Stimulated activated naive B cell treated with anti-CD40 and anti-IgM and Interleukin-4, amounts not matched to agents 10 μg/mL and 1 μg/mL and 100 μg/mL, for 72 hours (primary cell): ENCODE results near the gene NLN.
"Not testable (repeated sequence)": the region's sequence is repeated elsewhere in the genome, so short reads cannot be mapped to it uniquely, and the experiment has no call there.

Experiments
- ATAC-seq, 2 donors: fragments of 150-1000 bp; cut with Tn5 transposase; replicated peaks; 2 replicates each; pipeline ENCODE4 v1.10.0; 2021; ENCODE audit warnings: moderate library complexity in 1 of 2
- DNase-seq: peaks from one replicate; pipeline ENCODE4 v3.0.0; 2021
- H3K27ac Mint-ChIP-seq: one replicate; pipeline ENCODE4 v1.8.0; 2022; ENCODE audit warnings: mild to moderate bottlenecking, mixed read lengths
- H3K27me3 Mint-ChIP-seq, 2 donors: one replicate each; pipeline ENCODE4 v1.8.0; 2022; ENCODE audit warnings: mixed read lengths in 2 of 2
- H3K36me3 Mint-ChIP-seq, 2 donors: one replicate each; pipeline ENCODE4 v1.8.0; 2022; ENCODE audit warnings: mixed read lengths in 2 of 2, mild to moderate bottlenecking in 1 of 2
- H3K4me1 Mint-ChIP-seq, 2 donors: one replicate each; pipeline ENCODE4 v1.8.0; 2022; ENCODE audit warnings: mixed read lengths in 2 of 2, mild to moderate bottlenecking in 1 of 2
- H3K4me3 Mint-ChIP-seq, 2 donors: one replicate each; pipeline ENCODE4 v1.8.0; 2022; ENCODE audit warnings: mild to moderate bottlenecking in 2 of 2, mixed read lengths in 2 of 2, moderate library complexity in 1 of 2
- H3K9me3 Mint-ChIP-seq, 2 donors: one replicate each; pipeline ENCODE4 v1.8.0; 2022; ENCODE audit warnings: mixed read lengths in 2 of 2, mild to moderate bottlenecking in 1 of 2

Gene NLN

DNA sequence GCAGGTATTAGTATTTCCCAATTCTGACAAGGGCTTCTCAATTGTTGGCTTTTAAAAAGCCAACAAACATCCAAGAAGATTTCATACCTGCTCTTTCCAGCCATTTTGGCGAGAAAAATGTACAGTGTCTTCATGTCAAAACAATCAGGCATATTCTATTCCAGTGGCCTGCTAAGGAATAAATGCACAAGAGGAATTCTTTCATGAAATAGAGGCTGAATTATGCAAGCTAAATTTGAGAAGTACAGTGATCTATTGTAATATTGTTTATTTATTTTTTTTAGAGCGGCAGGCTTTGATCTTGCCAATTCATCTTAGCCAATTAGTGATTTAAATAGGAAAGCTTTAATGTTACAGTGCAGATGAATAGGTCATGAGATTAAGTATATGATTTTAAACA is 49.3 kb downstream of the NLN start:
- peaks cover 3 to 4% of the 10 kb centered on the region in 2 donors for H3K9me3 Mint-ChIP-seq
- H3K4me1 Mint-ChIP-seq: peaks cover 0 to 7% of the 10 kb centered on the region in 2 donors
- H3K27me3 Mint-ChIP-seq: no peaks in the 10 kb centered on the region
- H3K4me3 Mint-ChIP-seq: no peak overlapping the region
- no peak for ATAC-seq
- H3K36me3 Mint-ChIP-seq: peaks cover 22 to 36% of the 10 kb centered on the region in 2 donors
- no peak overlapping the region for H3K27ac Mint-ChIP-seq
- DNase-seq: no peak

DNA sequence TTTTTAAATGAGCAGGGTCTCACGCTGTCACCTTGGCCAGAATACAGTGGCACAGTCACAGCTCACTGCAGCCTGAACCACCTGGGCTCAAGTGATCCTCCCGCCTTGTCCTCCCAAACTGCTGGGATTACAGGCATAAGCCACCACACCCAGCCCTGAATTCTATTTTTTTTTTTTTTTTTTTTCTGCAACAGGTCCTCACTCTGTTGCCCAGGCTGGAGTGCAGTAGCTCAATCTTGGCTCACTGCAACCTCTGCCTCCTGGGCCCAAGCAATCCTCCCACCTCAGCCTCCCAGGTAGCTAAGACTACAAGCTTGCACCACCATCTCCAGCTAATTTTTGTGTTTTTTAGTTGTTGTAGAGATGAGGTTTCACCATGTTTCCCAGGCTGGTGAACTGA is 51.0 kb downstream of the NLN start:
- H3K9me3 Mint-ChIP-seq, H3K4me1 Mint-ChIP-seq, DNase-seq, H3K27me3 Mint-ChIP-seq, H3K4me3 Mint-ChIP-seq, ATAC-seq, H3K27ac Mint-ChIP-seq: not testable (repeated sequence)
- peaks cover 9 to 20% of the 10 kb centered on the region in 2 donors for H3K36me3 Mint-ChIP-seq

DNA sequence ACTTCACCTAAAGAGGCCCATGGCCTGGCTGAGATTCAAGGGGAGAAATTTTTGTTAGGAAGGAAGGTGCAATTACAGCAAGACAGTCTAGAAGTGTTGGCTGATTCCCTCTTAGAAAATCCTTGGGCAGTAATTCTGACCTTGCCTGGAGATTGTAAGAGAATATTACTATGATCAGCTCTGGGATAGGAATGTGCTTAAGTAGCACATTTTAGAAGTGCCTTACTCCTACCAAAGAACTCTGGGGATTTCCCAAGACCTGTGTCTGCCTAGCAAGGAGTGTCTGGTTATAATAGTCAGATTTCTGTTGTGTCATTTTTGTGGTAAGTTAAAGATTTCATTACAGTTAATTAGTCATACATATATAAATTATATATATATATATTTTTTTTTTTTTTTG is 52.3 kb downstream of the NLN start:
- no peak overlapping the region for H3K4me3 Mint-ChIP-seq
- H3K36me3 Mint-ChIP-seq: peaks cover 13 to 22% of the 10 kb centered on the region in 2 donors
- H3K27ac Mint-ChIP-seq: no peak overlapping the region
- H3K9me3 Mint-ChIP-seq: no peaks in the 10 kb centered on the region
- DNase-seq: no peak
- ATAC-seq: peak; percentile 52 to 55
- H3K27me3 Mint-ChIP-seq: no peaks in the 10 kb centered on the region
- H3K4me1 Mint-ChIP-seq: peaks cover 3 to 8% of the 10 kb centered on the region in 2 donors

DNA sequence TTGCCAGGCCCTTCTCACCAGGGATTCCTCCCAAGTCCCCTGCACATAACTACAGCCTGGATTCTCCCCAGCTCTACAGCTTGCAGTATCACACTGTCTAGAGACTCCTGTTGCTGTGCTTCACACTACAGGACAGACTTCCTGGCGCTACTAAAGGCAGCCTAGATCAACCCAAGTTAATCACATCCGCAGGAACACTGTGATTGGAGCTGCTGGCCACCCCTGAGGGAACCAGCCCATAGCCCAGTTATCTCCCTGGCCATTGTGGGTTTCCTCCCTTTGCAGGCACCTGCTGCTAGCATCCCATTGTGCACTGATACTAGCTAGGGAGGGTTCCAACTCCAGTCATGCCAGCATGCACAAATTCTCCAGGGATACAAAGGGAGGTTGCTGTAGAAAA is 53.5 kb downstream of the NLN start:
- H3K9me3 Mint-ChIP-seq: no peaks in the 10 kb centered on the region
- H3K27ac Mint-ChIP-seq: no peak overlapping the region
- no peaks in the 10 kb centered on the region for H3K27me3 Mint-ChIP-seq
- peaks cover 20 to 30% of the 10 kb centered on the region in 2 donors for H3K36me3 Mint-ChIP-seq
- no peak overlapping the region for H3K4me3 Mint-ChIP-seq
- DNase-seq (no peak), ATAC-seq (no peak)
- peaks cover 3 to 13% of the 10 kb centered on the region in 2 donors for H3K4me1 Mint-ChIP-seq

DNA sequence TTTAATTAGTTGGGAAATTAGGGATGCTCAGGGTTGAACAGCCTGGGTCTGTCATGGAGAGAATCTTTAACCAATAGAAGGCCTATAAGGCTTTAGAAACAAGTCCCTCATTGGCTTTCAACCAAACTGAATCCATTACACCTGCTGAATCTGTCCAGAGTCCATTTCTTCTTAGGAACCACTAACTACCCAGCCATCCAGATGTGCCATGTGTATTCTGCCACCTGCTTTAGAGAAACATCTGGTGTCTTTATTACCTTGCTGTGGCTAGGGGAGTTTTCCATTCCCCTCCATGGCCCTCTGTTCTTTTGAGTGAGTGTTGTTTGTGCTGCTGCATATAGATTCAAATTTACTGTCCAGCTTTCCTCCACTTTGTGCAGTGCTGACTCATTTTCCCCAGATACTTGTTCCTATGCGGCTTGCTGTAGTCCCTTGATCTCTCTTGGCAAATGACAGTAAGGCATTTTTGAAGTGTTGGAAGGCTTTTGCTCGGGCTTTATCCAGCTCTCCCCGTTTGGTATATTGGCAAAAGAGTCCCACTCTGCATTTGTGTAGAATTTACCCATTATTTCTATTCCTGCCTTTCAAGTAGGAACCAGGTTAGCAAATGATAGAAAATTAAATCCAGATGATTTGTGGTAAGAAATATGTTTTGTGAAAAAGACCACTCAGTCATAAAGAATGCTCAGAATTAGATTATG is 54.6 kb downstream of the NLN start:
- Mint-ChIP-seq H3K36me3 (peaks cover 27 to 37% of the 10 kb centered on the region in 2 donors), H3K27ac (no peak overlapping the region), H3K4me1 (peaks cover 3 to 13% of the 10 kb centered on the region in 2 donors), H3K4me3 (no peak overlapping the region), H3K9me3 (no peaks in the 10 kb centered on the region), H3K27me3 (no peaks in the 10 kb centered on the region)
- DNase-seq: no peak
- no peak for ATAC-seq

DNA sequence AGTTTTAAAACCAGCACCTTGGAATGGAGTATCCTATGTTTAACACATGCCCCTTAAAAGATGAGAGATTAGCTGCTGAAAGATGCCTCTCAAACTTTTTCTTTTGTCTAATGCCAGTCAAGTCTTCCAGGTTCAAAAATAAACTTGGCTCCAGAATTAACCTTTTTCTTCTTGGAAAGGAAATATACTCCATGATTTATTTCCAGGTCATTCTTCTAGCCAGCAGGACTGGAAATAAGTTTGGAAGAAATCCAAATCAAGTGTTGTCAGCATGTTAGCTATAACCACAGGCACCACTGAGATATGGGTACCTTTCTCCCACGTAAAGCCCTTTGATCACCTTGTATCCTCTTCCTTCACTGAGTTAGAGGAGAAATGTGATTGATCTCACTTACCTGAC is 56.1 kb downstream of the NLN start:
- H3K27ac Mint-ChIP-seq: no peak overlapping the region
- H3K4me1 Mint-ChIP-seq: peaks cover 3 to 13% of the 10 kb centered on the region in 2 donors
- no peak for ATAC-seq
- H3K9me3 Mint-ChIP-seq: no peaks in the 10 kb centered on the region
- H3K36me3 Mint-ChIP-seq: peaks cover 40 to 50% of the 10 kb centered on the region in 2 donors
- H3K4me3 Mint-ChIP-seq: no peak overlapping the region
- no peaks in the 10 kb centered on the region for H3K27me3 Mint-ChIP-seq
- DNase-seq: no peak

DNA sequence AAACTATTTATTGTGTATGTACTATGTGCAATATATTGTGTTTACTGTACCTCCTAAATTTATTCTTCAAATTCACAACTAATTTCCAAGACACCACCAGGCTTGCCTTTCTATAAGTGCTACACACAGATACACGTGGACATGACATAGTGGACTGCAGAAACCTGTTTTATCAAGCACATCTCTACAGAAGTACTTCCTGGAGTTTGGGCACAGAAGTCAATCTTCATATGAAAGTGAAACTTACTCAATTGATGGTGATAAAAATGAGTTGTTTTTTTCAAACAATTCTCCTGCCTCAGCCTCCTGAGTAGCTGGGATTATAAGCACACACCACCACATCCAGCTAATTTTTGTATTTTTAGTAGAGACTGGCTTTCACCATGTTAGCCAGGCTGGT is 57.6 kb downstream of the NLN start:
- ATAC-seq: no peak
- no peaks in the 10 kb centered on the region for H3K9me3 Mint-ChIP-seq
- no peaks in the 10 kb centered on the region for H3K27me3 Mint-ChIP-seq
- no peak overlapping the region for H3K4me3 Mint-ChIP-seq
- H3K27ac Mint-ChIP-seq: no peak overlapping the region
- peaks cover 3 to 6% of the 10 kb centered on the region in 2 donors for H3K4me1 Mint-ChIP-seq
- DNase-seq: no peak
- H3K36me3 Mint-ChIP-seq: peaks cover 44 to 55% of the 10 kb centered on the region in 2 donors

DNA sequence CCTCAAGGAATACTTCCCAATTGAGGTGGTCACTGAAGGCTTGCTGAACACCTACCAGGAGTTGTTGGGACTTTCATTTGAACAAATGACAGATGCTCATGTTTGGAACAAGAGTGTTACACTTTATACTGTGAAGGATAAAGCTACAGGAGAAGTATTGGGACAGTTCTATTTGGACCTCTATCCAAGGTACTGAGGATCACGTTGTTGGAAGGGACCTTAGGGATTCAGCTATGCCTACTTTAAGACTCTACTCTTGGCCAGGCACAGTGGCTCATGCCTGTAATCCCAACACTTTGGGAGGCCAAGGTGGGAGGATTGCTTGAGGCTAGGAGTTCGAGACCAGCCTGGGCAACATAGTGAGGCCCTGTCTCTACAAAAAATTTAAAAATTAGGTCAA is 66.3 kb downstream of the NLN start:
- not testable (repeated sequence) for ATAC-seq, H3K4me3 Mint-ChIP-seq, H3K27ac Mint-ChIP-seq, DNase-seq, H3K9me3 Mint-ChIP-seq, H3K4me1 Mint-ChIP-seq, H3K27me3 Mint-ChIP-seq
- peaks cover 31 to 54% of the 10 kb centered on the region in 2 donors for H3K36me3 Mint-ChIP-seq

DNA sequence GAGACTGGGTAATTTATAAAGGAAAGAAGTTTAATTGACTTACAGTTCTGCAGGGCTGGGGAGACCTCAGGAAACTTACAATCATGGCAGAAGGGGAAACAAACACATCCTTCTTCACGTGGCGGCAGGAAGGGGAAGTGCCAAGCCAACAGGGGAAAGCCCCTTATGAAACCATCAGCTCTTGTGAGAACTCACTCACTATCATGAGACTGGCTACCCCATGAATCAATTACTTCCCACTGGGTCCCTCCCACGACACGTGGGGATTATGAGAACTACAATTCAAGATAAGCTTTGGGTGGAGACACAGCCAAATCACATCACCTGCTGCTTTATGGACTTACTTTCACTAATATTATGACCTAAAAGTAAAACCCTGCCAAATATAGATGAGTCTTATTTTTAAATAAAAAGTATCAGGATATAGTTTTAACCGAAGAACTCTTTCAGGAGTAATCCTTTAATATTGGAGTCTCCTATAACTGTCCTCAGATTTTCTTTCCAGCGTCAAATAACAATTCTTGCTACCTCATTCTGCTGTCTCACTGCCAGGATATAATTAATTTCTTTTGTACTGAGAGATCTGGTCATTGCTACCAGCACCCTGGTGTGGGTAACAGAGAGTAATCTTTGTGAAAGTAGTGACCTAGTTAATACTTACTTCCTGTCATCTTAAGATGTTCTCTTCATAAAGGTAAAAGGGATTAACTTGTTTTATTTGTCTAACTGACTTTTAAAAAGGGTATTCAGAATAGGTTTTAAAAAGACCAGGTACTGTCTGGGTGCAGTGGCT is 68.6 kb downstream of the NLN start:
- Mint-ChIP-seq H3K36me3 (peaks cover 34 to 59% of the 10 kb centered on the region in 2 donors), H3K27ac (peak overlapping the region; percentile 47), H3K4me1 (peaks cover 0 to 7% of the 10 kb centered on the region in 2 donors), H3K9me3 (peaks cover 4 to 8% of the 10 kb centered on the region in 2 donors), H3K4me3 (no peak overlapping the region), H3K27me3 (no peaks in the 10 kb centered on the region)
- ATAC-seq (peak; percentile 69 to 90), DNase-seq (peak; percentile 29)

DNA sequence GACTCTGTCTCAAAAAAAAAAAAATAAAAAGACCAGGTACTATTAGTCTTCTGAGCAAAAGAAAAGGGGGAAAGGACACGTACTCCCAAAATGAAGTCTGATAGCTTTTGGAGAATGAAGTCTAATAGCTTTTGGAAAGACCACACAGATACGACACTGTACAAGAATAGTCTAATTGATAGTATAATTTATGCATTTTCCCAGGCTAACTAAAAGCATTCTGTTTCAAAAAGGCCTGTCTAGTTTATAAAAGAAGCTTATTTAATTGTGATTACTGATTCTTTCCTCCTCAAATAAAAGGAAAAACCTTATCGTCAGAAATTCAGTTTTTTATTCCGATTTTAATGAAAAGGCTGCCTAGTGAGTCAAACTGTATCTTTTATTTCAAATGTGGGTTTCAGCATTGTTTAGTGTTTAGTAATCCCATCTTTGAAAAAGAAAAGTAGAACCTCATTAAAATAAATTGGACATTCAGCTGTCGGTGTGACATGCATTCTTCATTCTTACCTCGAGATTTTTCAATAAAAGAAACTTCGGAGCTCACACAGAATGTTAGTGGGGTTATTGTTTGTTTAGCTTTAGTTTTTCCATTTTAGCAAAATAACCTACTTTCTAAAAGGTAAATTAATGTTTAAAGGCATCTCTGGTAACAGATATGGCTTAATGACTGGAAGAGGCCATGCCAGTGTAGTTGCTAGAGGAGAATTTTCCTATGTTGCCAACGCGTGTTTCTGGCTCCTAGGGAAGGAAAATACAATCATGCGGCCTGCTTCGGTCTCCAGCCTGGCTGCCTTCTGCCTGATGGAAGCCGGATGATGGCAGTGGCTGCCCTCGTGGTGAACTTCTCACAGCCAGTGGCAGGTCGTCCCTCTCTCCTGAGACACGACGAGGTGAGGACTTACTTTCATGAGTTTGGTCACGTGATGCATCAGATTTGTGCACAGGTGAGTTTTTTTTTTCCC is 70.0 kb downstream of the NLN start:
- peaks cover 0 to 9% of the 10 kb centered on the region in 2 donors for H3K4me1 Mint-ChIP-seq
- peaks cover 4 to 8% of the 10 kb centered on the region in 2 donors for H3K9me3 Mint-ChIP-seq
- H3K27ac Mint-ChIP-seq: no peak overlapping the region
- ATAC-seq (no peak), DNase-seq (no peak)
- no peak overlapping the region for H3K4me3 Mint-ChIP-seq
- peaks cover 39 to 57% of the 10 kb centered on the region in 2 donors for H3K36me3 Mint-ChIP-seq
- H3K27me3 Mint-ChIP-seq: no peaks in the 10 kb centered on the region

DNA sequence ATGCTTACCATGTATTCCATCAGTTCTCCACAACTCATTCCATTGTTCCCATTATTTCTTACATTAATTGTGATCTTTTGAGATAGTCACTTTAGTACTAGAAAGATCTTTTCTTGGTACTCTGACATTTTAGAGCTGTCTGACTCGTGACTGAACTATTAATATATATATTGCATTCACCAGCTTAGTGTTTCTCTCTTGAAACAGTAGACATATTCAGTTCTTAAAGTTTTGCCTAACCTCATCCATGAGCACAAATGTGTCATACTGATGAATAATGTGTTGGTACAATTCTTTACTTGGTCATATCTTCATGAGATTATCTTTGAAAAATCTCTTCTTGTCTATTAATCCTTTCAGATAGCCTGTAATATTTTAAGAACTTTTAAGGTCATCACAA is 74.3 kb downstream of the NLN start:
- no peak overlapping the region for H3K27ac Mint-ChIP-seq
- H3K9me3 Mint-ChIP-seq: no peaks in the 10 kb centered on the region
- H3K4me3 Mint-ChIP-seq: no peak overlapping the region
- DNase-seq (no peak), ATAC-seq (no peak)
- H3K27me3 Mint-ChIP-seq: no peaks in the 10 kb centered on the region
- peaks cover 35 to 45% of the 10 kb centered on the region in 2 donors for H3K36me3 Mint-ChIP-seq
- peaks cover 0 to 4% of the 10 kb centered on the region in 2 donors for H3K4me1 Mint-ChIP-seq

DNA sequence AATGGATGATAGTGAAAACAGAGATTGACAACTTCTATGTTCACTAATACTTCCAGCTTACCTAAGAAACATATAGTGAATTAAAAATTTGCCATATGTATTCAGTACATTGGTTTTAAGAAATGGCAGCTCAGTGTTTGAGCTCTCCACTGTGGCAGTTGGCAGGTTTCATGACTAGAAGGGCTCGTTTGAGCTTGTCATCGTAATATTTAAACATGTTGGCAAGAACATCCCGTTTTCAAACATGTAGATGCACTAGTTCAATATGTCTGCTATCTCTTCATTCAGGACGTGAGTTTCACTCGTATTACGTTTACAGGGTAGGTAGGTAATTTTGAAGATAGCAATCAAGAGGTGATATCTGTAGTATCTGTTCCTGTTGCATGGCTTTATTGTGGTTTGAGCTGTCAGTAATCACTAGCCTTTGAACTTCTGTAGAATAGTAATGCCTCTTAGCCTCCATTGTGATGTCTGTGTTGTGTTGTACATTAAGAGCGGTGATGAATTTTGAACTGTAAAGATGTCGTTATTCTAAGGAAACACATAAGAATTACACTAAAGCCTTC is 74.8 kb downstream of the NLN start:
- DNase-seq (no peak), ATAC-seq (no peak)
- no peak overlapping the region for H3K27ac Mint-ChIP-seq

DNA sequence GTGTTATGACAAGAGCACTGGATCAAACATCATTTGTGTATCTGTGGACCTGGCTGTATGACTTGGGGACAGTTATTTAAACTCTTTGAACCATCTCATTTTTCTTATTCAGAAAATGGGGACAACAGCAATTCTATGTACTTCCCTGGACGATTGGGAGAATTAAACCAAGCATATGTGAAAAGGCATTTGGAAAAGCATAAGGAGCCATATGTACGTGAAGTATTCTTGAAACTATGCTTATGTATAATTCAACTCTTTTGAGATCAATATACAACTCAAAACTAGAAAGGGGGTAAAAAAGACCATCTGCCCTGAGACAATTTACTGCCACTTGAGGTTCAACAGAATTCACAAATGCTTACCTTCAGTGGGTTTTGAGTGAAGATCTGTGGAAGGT is 75.5 kb downstream of the NLN start:
- no peak overlapping the region for H3K27ac Mint-ChIP-seq
- H3K4me1 Mint-ChIP-seq: peaks cover 0 to 4% of the 10 kb centered on the region in 2 donors
- H3K4me3 Mint-ChIP-seq: no peak overlapping the region
- H3K27me3 Mint-ChIP-seq: no peaks in the 10 kb centered on the region
- peaks cover 44 to 52% of the 10 kb centered on the region in 2 donors for H3K36me3 Mint-ChIP-seq
- peaks cover 5 to 6% of the 10 kb centered on the region in 2 donors for H3K9me3 Mint-ChIP-seq
- DNase-seq: no peak
- ATAC-seq: no peak

More for the DNA sequence above, 74.8 kb downstream of the NLN start:
- peaks cover 0 to 4% of the 10 kb centered on the region in 2 donors for H3K4me1 Mint-ChIP-seq
- peaks cover 39 to 50% of the 10 kb centered on the region in 2 donors for H3K36me3 Mint-ChIP-seq
- peaks cover 3% of the 10 kb centered on the region in 2 donors for H3K9me3 Mint-ChIP-seq
- no peak overlapping the region for H3K4me3 Mint-ChIP-seq
- no peaks in the 10 kb centered on the region for H3K27me3 Mint-ChIP-seq

DNA sequence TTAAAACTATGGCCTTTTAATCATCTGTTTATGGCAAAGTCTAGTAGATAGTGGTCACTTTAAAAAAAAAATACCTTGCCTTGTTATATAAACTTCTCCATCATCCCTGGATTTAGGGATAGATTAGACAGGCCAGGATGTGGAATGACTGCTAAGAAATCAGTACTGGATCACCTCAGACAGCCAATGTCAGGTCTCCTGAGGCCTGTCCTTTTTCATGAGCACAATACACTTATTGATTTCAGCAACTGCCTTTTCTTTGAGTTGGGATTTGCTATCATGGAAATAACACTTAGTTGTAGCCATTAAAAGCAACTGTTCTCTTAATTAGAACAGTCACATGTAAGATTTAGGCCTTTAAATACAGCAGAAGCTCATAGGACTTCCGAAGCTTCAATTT is 77.9 kb downstream of the NLN start:
- H3K4me3 Mint-ChIP-seq: no peak overlapping the region
- peaks cover 5 to 6% of the 10 kb centered on the region in 2 donors for H3K9me3 Mint-ChIP-seq
- peaks cover 48 to 61% of the 10 kb centered on the region in 2 donors for H3K36me3 Mint-ChIP-seq
- no peak for DNase-seq
- H3K4me1 Mint-ChIP-seq: peaks cover 0 to 9% of the 10 kb centered on the region in 2 donors
- H3K27ac Mint-ChIP-seq: no peak overlapping the region
- no peaks in the 10 kb centered on the region for H3K27me3 Mint-ChIP-seq
- ATAC-seq: no peak
